ENCODE measurements around the gene LARGE1. TPM values are rescaled to one million over a fixed set of nuclear protein-coding genes. Genes with fewer than 3 reads are reported as not detected.

Gene LARGE1
- total and polyA plus RNA-seq, 2 of the 8 experiments (the other 6 are each of a cell fraction or from before 2014, with no cell fraction given): 43.7 to 83.0 TPM

- TF ChIP-seq, protein P1, sequence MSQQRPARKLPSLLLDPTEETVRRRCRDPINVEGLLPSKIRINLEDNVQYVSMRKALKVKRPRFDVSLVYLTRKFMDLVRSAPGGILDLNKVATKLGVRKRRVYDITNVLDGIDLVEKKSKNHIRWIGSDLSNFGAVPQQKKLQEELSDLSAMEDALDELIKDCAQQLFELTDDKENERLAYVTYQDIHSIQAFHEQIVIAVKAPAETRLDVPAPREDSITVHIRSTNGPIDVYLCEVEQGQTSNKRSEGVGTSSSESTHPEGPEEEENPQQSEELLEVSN (IDR thresholded peaks at IDR 0.05): no peak
Observed at GRCh38 chr22:33688903-33689302, 231.4 kb downstream of the LARGE1 start (continued).
